Suppressor macrophage treated with lipopolysaccharide for 1 hour (primary cell): ENCODE data around the gene KIF5B.
A peak's percentile ranks its signal among the peaks of the same experiment; 100 is the strongest.
"Not testable (repeated sequence)": the region's sequence is repeated elsewhere in the genome, so short reads cannot be mapped to it uniquely, and the experiment has no call there.

ENCODE experiments used
- DNase-seq, 3 donors: peaks; one replicate each; pipeline ENCODE4 v3.0.0-alpha.2; 2020 to 2022

Gene KIF5B

GRCh38 chr10:32004161-32004591 is 52.0 kb downstream of the KIF5B start:
- DNase-seq = no peak

- DNase-seq = no peak
These were observed 53.7 kb downstream of the KIF5B start for GRCh38 chr10:32002531-32002930.

- no peak for DNase-seq
These were observed 55.3 kb downstream of the KIF5B start for GRCh38 chr10:32000937-32001336.

GRCh38 chr10:31999836-32000235 is 56.4 kb downstream of the KIF5B start:
- no peak for DNase-seq

- DNase-seq = no peak
These were observed 57.1 kb downstream of the KIF5B start for GRCh38 chr10:31999070-31999660.

- DNase-seq = no peak
These were observed 61.3 kb downstream of the KIF5B start for GRCh38 chr10:31994926-31995325.

GRCh38 chr10:31990937-31991336 is 65.3 kb downstream of the KIF5B start:
- no peak for DNase-seq

GRCh38 chr10:31987786-31988185 is 68.4 kb downstream of the KIF5B start:
- DNase-seq = not testable (repeated sequence)

GRCh38 chr10:31982111-31982510 is 74.1 kb downstream of the KIF5B start:
- DNase-seq = no peak

- no peak for DNase-seq
These were observed 75.8 kb downstream of the KIF5B start for GRCh38 chr10:31980471-31980870.

GRCh38 chr10:31979071-31979470 is 77.2 kb downstream of the KIF5B start:
- DNase-seq = not testable (repeated sequence)

GRCh38 chr10:31978156-31978483 is 78.1 kb downstream of the KIF5B start:
- no peak for DNase-seq

- peak; percentile 69 to 89 (median 80) for DNase-seq
These were observed 78.6 kb downstream of the KIF5B start for GRCh38 chr10:31977440-31978155.

GRCh38 chr10:31975157-31975765 is 81.0 kb downstream of the KIF5B start:
- DNase-seq = no peak

GRCh38 chr10:31974434-31975124 is 81.6 kb downstream of the KIF5B start:
- no peak for DNase-seq

- DNase-seq = peak in 2 of 3 donors; percentile 41 to 55
These were observed 83.6 kb downstream of the KIF5B start for GRCh38 chr10:31972519-31973041.

- not testable (repeated sequence) for DNase-seq
These were observed 86.4 kb downstream of the KIF5B start for GRCh38 chr10:31969847-31970246.

GRCh38 chr10:31963589-31963980 is 92.6 kb downstream of the KIF5B start:
- no peak for DNase-seq

- DNase-seq = no peak
These were observed 93.2 kb downstream of the KIF5B start for GRCh38 chr10:31962826-31963588.

GRCh38 chr10:31961277-31962074 is 94.7 kb downstream of the KIF5B start:
- DNase-seq = peak; percentile 73 to 89 (median 85)

GRCh38 chr10:31959461-31960173 is 96.6 kb downstream of the KIF5B start:
- DNase-seq = peak in 2 of 3 donors; percentile 29
